Measurements from ENCODE around the gene ASB7.

DNA sequence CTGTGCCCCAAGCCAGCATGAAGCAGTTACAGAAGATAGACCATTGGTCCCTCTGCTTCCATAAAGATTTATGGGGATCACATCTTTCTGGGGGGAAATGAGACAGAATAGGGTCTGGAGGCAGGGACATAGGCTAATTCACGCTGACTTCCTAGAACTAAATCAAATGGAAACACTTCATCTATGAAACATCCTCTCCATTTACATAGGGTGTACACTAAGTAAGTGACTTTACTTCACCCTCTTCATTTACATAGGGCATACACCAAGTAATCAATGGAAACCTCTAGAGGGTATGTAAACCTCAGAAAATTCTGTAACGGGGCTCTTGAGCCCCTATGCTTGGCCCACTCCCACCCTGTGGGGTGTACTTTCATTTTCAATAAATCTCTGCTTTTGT, 10.6 kb upstream of the ASB7 start:
- TF ChIP-seq, protein P1, sequence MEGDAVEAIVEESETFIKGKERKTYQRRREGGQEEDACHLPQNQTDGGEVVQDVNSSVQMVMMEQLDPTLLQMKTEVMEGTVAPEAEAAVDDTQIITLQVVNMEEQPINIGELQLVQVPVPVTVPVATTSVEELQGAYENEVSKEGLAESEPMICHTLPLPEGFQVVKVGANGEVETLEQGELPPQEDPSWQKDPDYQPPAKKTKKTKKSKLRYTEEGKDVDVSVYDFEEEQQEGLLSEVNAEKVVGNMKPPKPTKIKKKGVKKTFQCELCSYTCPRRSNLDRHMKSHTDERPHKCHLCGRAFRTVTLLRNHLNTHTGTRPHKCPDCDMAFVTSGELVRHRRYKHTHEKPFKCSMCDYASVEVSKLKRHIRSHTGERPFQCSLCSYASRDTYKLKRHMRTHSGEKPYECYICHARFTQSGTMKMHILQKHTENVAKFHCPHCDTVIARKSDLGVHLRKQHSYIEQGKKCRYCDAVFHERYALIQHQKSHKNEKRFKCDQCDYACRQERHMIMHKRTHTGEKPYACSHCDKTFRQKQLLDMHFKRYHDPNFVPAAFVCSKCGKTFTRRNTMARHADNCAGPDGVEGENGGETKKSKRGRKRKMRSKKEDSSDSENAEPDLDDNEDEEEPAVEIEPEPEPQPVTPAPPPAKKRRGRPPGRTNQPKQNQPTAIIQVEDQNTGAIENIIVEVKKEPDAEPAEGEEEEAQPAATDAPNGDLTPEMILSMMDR (IDR thresholded peaks at IDR 0.05) = no peak
- TF ChIP-seq POLR2A (IDR thresholded peaks at IDR 0.05) = no peak
- TF ChIP-seq EP300 (IDR thresholded peaks at IDR 0.05) = no peak
- TF ChIP-seq POLR2AphosphoS5 (IDR thresholded peaks at IDR 0.05) = no peak
